GM19397 (cell line): ENCODE measurements around the gene APPBP2.
"Not testable (repeated sequence)": the region's sequence is repeated elsewhere in the genome, so short reads cannot be mapped to it uniquely, and the experiment has no call there.

ENCODE experiments used
- ATAC-seq: cut with Tn5 transposase; IDR thresholded peaks from one replicate; pipeline ENCODE4 v1.9.1; 2021; ENCODE audit warnings: mild to moderate bottlenecking, moderate library complexity; ENCODE audit not compliant: unreplicated experiment

Gene APPBP2

GRCh38 chr17:60535382-60536279 lies 9.6 kb upstream of the APPBP2 start:
- ATAC-seq = no peak

GRCh38 chr17:60534613-60535157 lies 8.6 kb upstream of the APPBP2 start:
- no peak for ATAC-seq

DNA sequence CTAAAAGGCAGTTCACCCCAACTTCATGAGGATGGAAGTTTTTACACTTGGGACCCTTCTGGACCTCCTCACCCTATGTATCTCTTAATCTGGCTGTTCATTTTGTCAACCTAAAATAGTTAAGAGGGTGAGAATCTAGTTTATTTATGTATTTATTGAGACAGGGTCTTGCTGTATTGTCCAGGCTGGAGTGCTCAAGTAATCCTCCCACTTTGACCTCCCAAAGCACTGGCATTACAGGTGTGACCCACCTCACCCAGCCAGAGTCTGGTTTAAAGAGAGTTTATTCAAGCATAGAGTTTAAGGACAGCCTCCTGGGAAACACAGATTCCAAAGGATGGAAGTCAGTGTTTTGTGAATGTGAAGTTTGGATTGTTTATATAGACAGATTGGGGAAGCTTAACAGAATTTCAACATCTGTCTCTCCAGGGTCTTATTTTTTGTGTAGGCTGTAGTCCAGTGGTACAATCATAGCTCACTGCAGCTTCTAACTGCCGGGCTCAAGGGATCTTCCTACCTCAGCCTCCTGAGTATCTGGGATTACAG lies 8.0 kb upstream of the APPBP2 start:
- ATAC-seq = no peak

DNA sequence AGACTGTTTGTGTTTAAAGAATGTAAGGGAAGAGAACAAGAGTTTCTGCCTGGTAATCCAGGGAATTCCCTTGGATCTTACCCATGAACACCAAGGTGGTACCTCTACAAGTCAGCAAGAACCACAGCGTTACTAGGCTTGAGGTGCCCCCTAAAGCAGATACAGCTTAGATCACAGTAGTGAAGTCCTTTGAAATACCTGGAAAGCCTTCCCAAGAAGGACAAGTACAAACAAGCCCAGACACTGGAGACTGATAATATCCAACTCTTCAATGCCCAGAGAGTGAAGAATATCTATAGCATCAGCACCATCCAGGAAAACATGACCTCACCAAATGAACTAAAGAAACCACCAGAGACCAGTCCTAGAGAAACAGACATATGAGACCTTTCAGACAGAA lies 3.8 kb upstream of the APPBP2 start:
- no peak for ATAC-seq

DNA sequence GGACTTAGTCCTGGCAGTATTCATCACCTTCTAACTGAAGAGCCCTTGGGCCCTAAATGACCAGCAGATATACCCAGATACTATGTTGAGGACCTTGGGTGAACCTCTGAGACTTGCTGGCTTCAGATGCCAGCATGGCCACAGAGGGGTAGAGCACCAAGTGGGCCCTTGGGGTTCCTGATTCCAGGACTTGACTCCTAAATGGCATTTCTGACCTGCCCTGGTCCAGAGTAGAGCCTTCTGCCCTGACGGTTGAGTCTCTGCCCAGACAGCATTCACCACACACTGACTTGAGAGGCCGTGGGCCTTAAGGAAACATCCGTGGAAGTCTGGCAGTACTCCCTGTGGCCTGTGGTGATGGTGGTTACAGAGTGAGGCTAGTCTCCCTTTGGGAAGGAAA lies 2.8 kb upstream of the APPBP2 start:
- ATAC-seq = no peak

DNA sequence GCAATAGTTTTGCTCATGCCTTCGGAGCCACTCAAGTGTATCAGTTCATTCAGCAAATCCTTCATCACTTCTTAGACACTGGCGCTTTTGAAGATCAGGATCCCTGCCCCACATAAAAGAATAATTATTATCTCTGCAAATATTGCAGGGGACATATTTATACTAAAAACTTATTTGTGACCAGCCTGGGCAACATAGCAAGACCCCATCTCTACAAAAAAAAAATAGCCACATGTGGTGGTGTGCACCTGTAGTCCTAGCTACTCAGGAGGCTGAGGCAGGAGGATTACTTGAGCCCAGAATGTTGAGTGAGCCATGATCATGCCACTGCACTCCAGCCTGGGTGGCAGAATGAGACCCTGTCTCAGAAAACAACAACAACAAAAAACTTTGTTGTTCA lies 1.7 kb upstream of the APPBP2 start:
- no peak for ATAC-seq

GRCh38 chr17:60526726-60527125 lies 684 bp upstream of the APPBP2 start:
- no peak for ATAC-seq

- no peak for ATAC-seq
Observed at GRCh38 chr17:60525328-60525684, 736 bp downstream of the APPBP2 start.

DNA sequence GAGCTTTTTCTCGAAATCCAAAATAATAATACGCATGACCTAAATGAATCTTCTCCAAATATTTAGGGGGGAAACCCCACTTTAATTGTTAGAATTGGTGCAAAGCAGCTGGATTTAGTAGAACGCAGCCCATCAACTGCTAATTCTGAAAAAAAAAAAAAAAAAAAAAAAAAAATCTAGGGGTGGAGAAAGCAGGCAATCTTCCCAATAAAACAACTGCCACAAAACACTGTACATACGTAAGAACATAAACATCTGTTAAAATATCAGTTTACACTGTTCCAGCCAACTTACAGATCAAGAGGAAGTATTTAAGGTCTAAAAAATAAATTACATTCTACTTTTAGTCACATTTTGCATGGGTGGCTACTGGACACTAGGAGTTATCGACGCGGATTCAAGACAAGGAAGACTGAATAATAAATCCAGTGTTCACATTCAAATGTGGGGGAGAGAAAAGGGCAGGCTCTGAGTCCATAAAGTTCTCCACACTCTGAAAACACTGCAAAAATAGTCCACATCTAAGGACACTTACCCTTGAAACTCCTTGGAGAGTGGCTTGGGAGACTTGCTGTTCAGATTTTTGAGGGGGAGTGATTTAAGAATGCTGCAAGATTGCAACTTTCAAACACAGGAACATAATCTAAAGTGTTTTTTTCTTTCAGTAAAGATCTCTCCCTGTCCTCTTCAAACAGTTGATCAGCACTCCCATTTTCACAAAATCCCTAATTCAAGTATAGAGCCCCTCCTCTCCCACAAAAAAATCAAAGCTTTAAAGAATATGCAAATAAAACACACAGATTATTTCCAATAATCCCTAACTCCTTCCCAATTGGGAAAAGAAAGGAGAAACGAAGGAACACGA lies 1.3 kb downstream of the APPBP2 start:
- ATAC-seq = no peak

DNA sequence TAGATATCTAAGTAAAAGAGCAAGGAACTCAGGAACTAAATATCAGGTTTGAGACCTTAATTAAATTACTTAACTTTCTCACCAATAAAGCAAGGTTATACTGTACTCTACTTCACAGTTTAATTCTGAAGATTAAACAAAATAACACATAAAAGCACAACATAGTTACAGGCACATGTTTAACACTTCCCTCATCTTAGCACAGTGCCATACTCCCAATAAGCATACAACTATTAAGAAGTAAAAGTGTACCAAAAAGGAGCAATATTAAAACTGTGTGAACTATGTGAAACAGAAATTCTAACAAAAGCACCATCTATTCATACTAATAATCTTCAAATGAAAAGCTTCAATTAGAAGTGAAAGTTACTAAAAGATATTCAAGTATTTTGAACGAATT lies 2.2 kb downstream of the APPBP2 start:
- no peak for ATAC-seq

DNA sequence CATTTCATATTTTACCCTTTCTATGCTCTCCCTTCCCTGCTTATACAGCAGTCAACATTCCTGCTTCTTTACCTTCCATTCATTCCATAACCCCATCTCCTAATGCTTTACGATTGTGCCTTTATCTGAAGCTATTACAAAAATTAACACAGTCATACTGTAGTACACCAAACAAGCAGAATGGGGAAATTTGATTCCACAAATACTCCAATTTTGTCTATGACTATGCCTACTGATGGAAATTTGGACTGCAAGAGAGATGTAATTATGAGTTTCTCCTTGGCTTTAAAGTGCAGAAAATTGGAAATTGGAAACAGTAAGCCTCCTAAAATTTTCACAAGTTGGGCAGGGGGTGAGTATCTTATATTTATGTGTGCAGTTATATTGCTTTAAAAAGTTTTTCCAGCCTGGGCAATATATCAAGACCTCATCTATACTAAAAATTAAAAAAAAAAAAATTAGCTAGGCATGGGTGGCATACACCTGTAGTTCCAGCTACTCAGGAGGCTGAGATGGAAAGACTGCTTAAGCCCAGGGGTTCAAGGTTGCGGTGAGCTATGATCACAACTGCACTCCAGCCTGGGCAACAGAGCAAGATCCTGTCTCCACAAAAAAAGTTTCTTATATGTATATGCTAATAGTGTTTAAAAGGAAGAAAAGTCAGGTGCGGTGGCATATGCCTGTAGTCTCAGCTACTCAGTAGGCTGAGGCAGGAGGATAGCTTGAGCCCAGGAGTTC lies 3.0 kb downstream of the APPBP2 start:
- ATAC-seq = no peak

GRCh38 chr17:60519795-60520194 lies 6.2 kb downstream of the APPBP2 start:
- ATAC-seq = no peak

GRCh38 chr17:60515683-60516082 lies 10.4 kb downstream of the APPBP2 start:
- not testable (repeated sequence) for ATAC-seq

- not testable (repeated sequence) for ATAC-seq
Observed at GRCh38 chr17:60515199-60515598, 10.8 kb downstream of the APPBP2 start.

- no peak for ATAC-seq
Observed at GRCh38 chr17:60514500-60514899, 11.5 kb downstream of the APPBP2 start.

DNA sequence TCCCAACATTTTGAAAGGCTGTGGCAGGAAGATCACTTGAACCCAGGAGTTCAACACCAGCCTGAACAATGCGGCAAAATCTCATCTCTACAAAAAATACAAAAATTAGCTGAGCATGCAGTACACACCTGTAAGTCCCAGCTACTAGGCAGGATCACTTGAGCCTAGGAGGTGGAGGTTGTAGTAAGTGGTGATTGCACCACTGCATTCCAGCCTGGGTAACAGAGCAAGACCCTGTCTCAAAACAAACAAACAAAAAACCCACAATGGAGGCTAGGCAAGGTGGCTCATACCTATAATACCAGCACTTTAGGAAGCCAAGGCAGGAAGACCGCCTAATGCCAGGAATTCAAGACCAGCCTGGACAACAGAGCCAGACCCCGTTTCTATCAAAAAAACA lies 12.0 kb downstream of the APPBP2 start:
- no peak for ATAC-seq

- no peak for ATAC-seq
Observed at GRCh38 chr17:60513014-60513413, 13.0 kb downstream of the APPBP2 start.

GRCh38 chr17:60510723-60511122 lies 15.3 kb downstream of the APPBP2 start:
- ATAC-seq = no peak

DNA sequence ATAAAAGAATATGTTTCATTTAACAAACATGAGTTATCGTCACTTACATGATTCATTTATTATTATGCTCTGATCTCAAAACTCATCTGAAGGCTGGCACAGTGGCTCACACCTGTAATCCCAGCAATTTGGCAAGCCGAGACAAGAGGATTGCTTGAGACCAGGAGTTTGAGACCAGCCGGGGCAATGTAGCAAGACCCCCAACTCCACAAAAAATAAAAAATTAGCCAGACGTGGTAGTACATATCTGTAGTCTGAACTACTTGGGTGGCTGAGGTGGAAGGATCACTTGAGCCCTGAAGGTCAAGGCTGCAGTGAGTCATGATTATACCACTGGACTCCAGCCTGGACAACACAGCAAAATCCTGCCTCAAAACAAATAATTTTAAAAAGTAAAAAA lies 16.0 kb downstream of the APPBP2 start:
- no peak for ATAC-seq

- no peak for ATAC-seq
Observed at GRCh38 chr17:60508384-60508980, 17.6 kb downstream of the APPBP2 start.
